PC-3 (cell line): Measurements from ENCODE around the gene VWA2. TPM values are rescaled to one million over a fixed set of nuclear protein-coding genes. Genes with fewer than 3 reads are reported as not detected.
A peak's percentile ranks its signal among the peaks of the same experiment; 100 is the strongest.

Source experiments
- ATAC-seq: fragments of 200-7000 bp; cut with Tn5 transposase; 2 replicates; pipeline ENCODE4 v1.9.1; 2020; ENCODE audit warnings: mild to moderate bottlenecking, moderate library complexity
- BruUV-seq: library from RNA; stranded (reverse); fragments of 400-500 nt; replicated peaks from 2 replicates; lab custom pipeline; 2021; lab: Mats Ljungman, UMichigan
- CTCF ChIA-PET: fragments of 300-600 bp; sonication (Branson Sonifier 250); formaldehyde crosslinking; loops from one replicate; lab custom pipeline; 2022; ENCODE audit warnings: antibody characterized with exemption; lab: Charles Lee
- POLR2A ChIA-PET: fragments of 300-600 bp; sonication (Branson Sonifier 250); formaldehyde crosslinking; loops from one replicate; lab custom pipeline; 2022; ENCODE audit warnings: antibody characterized with exemption; ENCODE audit not compliant: unreplicated experiment; lab: Charles Lee
- DNase-seq: peaks from one replicate; pipeline ENCODE4 v3.0.0-alpha.2; 2015
- H2AFZ ChIP-seq: fragments of 300-600 bp; sonication (generic); 2 replicates; pipeline ENCODE4 v1.6.0; 2016; ENCODE audit warnings: antibody characterized with exemption, low read length
- H3F3A ChIP-seq: fragments of 300-600 bp; sonication (generic); one replicate; pipeline ENCODE4 v1.6.0; 2017; ENCODE audit warnings: antibody characterized with exemption, low read length, control low read depth, mild to moderate bottlenecking; ENCODE audit not compliant: unreplicated experiment
- H3K27ac ChIP-seq: fragments of 300-600 bp; sonication (generic); 2 replicates; pipeline ENCODE4 v1.5.1; 2016; ENCODE audit warnings: mild to moderate bottlenecking, low read length
- H3K27me3 ChIP-seq: fragments of 300-600 bp; sonication (generic); 2 replicates; pipeline ENCODE4 v1.6.1; 2016; ENCODE audit warnings: low read length, mixed read lengths
- H3K36me3 ChIP-seq: fragments of 300-600 bp; sonication (generic); 2 replicates; pipeline ENCODE4 v1.6.1; 2016; ENCODE audit warnings: low read depth, mixed run types, low read length, mixed read lengths
- H3K4me1 ChIP-seq: fragments of 300-600 bp; sonication (generic); 2 replicates; pipeline ENCODE4 v1.5.1; 2016; ENCODE audit warnings: low read length; ENCODE audit not compliant: insufficient read depth
- H3K4me2 ChIP-seq: fragments of 300-600 bp; sonication (generic); 2 replicates; pipeline ENCODE4 v1.6.0; 2016; ENCODE audit warnings: low read length
- H3K4me3 ChIP-seq: fragments of 300-600 bp; sonication (generic); 2 replicates; pipeline ENCODE4 v1.5.1; 2016; ENCODE audit warnings: mild to moderate bottlenecking, low read length, mixed read lengths
- H3K79me2 ChIP-seq: fragments of 300-600 bp; sonication (generic); 2 replicates; pipeline ENCODE4 v1.6.1; 2017; ENCODE audit warnings: low read length, mixed read lengths
- H3K9ac ChIP-seq: fragments of 300-600 bp; sonication (generic); 2 replicates; pipeline ENCODE4 v1.6.0; 2016; ENCODE audit warnings: mild to moderate bottlenecking, low read length
- H3K9me2 ChIP-seq: fragments of 300-600 bp; sonication (generic); replicated peaks from 2 replicates; pipeline ENCODE4 v1.6.1; 2016; ENCODE audit warnings: mixed run types, low read length, mixed read lengths
- H3K9me3 ChIP-seq: fragments of 300-600 bp; sonication (generic); 2 replicates; pipeline ENCODE4 v1.6.1; 2016; ENCODE audit warnings: low read length, mixed read lengths
- H4K20me1 ChIP-seq: fragments of 300-600 bp; sonication (generic); 2 replicates; pipeline ENCODE4 v1.6.1; 2016; ENCODE audit warnings: low read length, mixed read lengths
- EZH2 ChIP-seq: fragments of 300-600 bp; sonication (generic); IDR thresholded peaks from one replicate; pipeline ENCODE4 v1.6.1; 2017; ENCODE audit warnings: antibody characterized with exemption, mild to moderate bottlenecking, low read length; ENCODE audit not compliant: unreplicated experiment
- EZH2phosphoT487 ChIP-seq: fragments of 300-600 bp; sonication (generic); IDR thresholded peaks from 2 replicates; pipeline ENCODE4 v1.6.1; 2018; ENCODE audit warnings: mild to moderate bottlenecking, antibody characterized with exemption, low read length, borderline replicate concordance
- intact Hi-C: fragments of 100-400 bp; cut with micrococcal nuclease; formaldehyde crosslinking; loops from 2 replicates; pipeline ENCODE4 v1.9.0; 2023
- total RNA-seq: library from RNA; depleted of rRNA; stranded (reverse); fragments of >200 nt; gene quantifications from 2 replicates; pipeline ENCODE4 v1.2.3, GENCODE V29; 2014
- TF ChIP-seq, protein P1 (sequence below): fragments of 300-600 bp; sonication (generic); conservative IDR thresholded peaks from 2 replicates; pipeline ENCODE4 v1.5.1; 2017; ENCODE audit warnings: antibody characterized with exemption, low read depth, mild to moderate bottlenecking, low read length

Gene VWA2
- total RNA-seq, 1 experiment from 2014 or later = not detected

DNA sequence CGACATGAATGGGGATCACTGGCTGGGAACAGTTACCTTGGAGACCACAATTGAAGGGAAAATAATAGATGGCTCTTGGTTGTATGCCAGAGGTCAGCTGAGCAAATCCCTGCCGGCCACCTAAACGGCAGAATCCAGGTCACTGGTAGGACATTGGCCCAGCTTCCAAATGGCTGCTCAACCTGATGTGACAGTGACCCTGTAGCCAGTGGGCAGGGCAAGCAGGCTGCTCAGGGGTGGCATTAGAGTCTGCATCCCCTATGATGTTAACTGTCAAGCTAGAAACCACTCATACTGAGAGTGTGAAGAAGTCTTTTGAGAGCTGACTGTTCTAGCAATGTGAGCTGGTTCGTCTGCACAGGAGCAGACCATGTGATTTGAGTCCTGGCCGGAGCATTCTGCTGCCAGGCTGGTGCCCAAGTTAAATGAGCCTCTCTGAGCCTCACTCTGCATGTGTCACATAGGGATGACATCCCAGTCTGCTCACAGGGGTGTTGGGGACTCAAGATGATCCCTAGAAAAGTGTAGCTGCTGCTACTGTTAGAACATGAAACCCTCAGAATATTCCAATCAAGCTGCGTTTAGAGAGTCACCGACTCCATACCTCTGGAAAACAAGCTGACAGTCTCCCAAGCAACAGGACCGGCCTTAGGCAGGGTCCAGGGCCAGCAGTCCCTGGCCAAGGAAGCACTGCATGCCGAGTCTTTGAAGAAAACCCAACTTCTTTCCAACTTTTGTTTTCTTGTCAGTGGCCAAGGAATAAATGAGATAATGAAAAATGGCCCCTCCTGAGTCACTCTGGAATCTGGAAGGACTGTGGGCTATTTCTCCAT is 69.7 kb downstream of the VWA2 start:
- no peaks in the 10 kb centered on the region for H4K20me1 ChIP-seq
- no peak overlapping the region for H2AFZ ChIP-seq
- no peaks in the 10 kb centered on the region for H3K36me3 ChIP-seq
- peaks cover 12% of the 10 kb centered on the region for H3K4me1 ChIP-seq
- ATAC-seq (no peak), DNase-seq (no peak)
- no peaks in the 10 kb centered on the region for H3K79me2 ChIP-seq
- intact Hi-C loops = loop anchor here (10.0 kb wide), 1 partner anchor 476 kb away; no protein-coding TSS in a partner anchor
- no peak overlapping the region for H3K9ac ChIP-seq
- H3K9me3 ChIP-seq = no peaks in the 10 kb centered on the region
- no peaks in the 10 kb centered on the region for H3F3A ChIP-seq
- no peaks in the 10 kb centered on the region for H3K9me2 ChIP-seq
- ChIA-PET POLR2A (no interaction called here), CTCF (no interaction called here)
- H3K27me3 ChIP-seq = no peaks in the 10 kb centered on the region
- no peak overlapping the region for H3K4me2 ChIP-seq
- H3K27ac ChIP-seq = no peak overlapping the region
- no peak overlapping the region for H3K4me3 ChIP-seq
- TF ChIP-seq EZH2phosphoT487 = no peak
- TF ChIP-seq, protein P1, sequence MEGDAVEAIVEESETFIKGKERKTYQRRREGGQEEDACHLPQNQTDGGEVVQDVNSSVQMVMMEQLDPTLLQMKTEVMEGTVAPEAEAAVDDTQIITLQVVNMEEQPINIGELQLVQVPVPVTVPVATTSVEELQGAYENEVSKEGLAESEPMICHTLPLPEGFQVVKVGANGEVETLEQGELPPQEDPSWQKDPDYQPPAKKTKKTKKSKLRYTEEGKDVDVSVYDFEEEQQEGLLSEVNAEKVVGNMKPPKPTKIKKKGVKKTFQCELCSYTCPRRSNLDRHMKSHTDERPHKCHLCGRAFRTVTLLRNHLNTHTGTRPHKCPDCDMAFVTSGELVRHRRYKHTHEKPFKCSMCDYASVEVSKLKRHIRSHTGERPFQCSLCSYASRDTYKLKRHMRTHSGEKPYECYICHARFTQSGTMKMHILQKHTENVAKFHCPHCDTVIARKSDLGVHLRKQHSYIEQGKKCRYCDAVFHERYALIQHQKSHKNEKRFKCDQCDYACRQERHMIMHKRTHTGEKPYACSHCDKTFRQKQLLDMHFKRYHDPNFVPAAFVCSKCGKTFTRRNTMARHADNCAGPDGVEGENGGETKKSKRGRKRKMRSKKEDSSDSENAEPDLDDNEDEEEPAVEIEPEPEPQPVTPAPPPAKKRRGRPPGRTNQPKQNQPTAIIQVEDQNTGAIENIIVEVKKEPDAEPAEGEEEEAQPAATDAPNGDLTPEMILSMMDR = no peak
- TF ChIP-seq EZH2 = no peak
- no TSS peak for BruUV-seq

GRCh38 chr10:114309364-114309651 is 70.3 kb downstream of the VWA2 start:
- H4K20me1 ChIP-seq = no peaks in the 10 kb centered on the region
- no peaks in the 10 kb centered on the region for H3K27me3 ChIP-seq
- H3K9ac ChIP-seq = no peak overlapping the region
- H3K4me1 ChIP-seq = peaks cover 10% of the 10 kb centered on the region
- no peak overlapping the region for H3K4me3 ChIP-seq
- H3K9me2 ChIP-seq = no peaks in the 10 kb centered on the region
- H3K27ac ChIP-seq = no peak overlapping the region
- TF ChIP-seq EZH2phosphoT487 (no peak), EZH2 (no peak)
- TF ChIP-seq, protein P1 = no peak
- no TSS peak for BruUV-seq
- ChIA-PET POLR2A (no interaction called here), CTCF (no interaction called here)
- H2AFZ ChIP-seq = no peak overlapping the region
- DNase-seq = no peak
- H3K4me2 ChIP-seq = no peak overlapping the region
- no peaks in the 10 kb centered on the region for H3K79me2 ChIP-seq
- H3K9me3 ChIP-seq = no peaks in the 10 kb centered on the region
- H3F3A ChIP-seq = no peaks in the 10 kb centered on the region
- no peak for ATAC-seq
- intact Hi-C loops = loop anchor here (10.0 kb wide), 1 partner anchor 475 kb away; no protein-coding TSS in a partner anchor
- H3K36me3 ChIP-seq = no peaks in the 10 kb centered on the region

GRCh38 chr10:114310346-114310745 is 71.3 kb downstream of the VWA2 start:
- Histone ChIP-seq H2AFZ (no peak overlapping the region), H3F3A (no peaks in the 10 kb centered on the region), H3K4me2 (no peak overlapping the region), H3K27ac (no peak overlapping the region), H4K20me1 (no peaks in the 10 kb centered on the region), H3K9me2 (no peaks in the 10 kb centered on the region), H3K4me1 (peaks cover 7% of the 10 kb centered on the region), H3K27me3 (no peaks in the 10 kb centered on the region), H3K4me3 (no peak overlapping the region), H3K9me3 (no peaks in the 10 kb centered on the region), H3K9ac (no peak overlapping the region), H3K79me2 (no peaks in the 10 kb centered on the region), H3K36me3 (no peaks in the 10 kb centered on the region)
- ATAC-seq (peak; percentile 13; the same call in 1 of the 2 replicates), DNase-seq (peak; percentile 32)
- ChIA-PET POLR2A (no interaction called here), CTCF (no interaction called here)
- intact Hi-C loops = no loop called here
- TF ChIP-seq EZH2phosphoT487 (no peak), EZH2 (no peak)
- TF ChIP-seq, protein P1 = no peak
- BruUV-seq = no TSS peak
